NT2/D1 (cell line): ENCODE data around the gene PPP1R12B.
"Not testable (repeated sequence)": the region's sequence is repeated elsewhere in the genome, so short reads cannot be mapped to it uniquely, and the experiment has no call there.

ENCODE experiments used
- SUZ12 ChIP-seq: IDR thresholded peaks from 2 replicates; pipeline ENCODE4 v1.6.1; 2011; ENCODE audit not compliant: insufficient read length, insufficient read depth; ENCODE audit errors: extremely low read depth
- ZNF274 ChIP-seq: IDR thresholded peaks from 2 replicates; pipeline ENCODE4 v1.6.1; 2011; ENCODE audit warnings: mild to moderate bottlenecking, low read depth, low read length

- TF ChIP-seq SUZ12, ZNF274: not testable (repeated sequence)
These were observed 110.2 kb downstream of the PPP1R12B start for GRCh38 chr1:202458651-202459050.
